NCI-H510A treated with DMSO at 0.1 percent for 48 hours (cell line): ENCODE results near the gene TFDP2.
"Not testable (repeated sequence)": the region's sequence is repeated elsewhere in the genome, so short reads cannot be mapped to it uniquely, and the experiment has no call there.

Experiments used
- DNase-seq: peaks from one replicate; lab custom pipeline; 2025; lab: John Stamatoyannopoulos, UW

TFDP2 gene

GRCh38 chr3:142148792-142149672 is at the start of gene TFDP2:
Gene TFDP2 (minus strand): TSS chr3:142149544. CDS start chr3:142101749, 47,795 bp downstream.
- peak; percentile 42 for DNase-seq

GRCh38 chr3:142188846-142189245 is 39.5 kb upstream of the TFDP2 start:
- no peak for DNase-seq

- no peak for DNase-seq
Measured at GRCh38 chr3:142180761-142181362, 31.5 kb upstream of the TFDP2 start.

- DNase-seq = no peak
Measured at GRCh38 chr3:142175478-142175877, 26.1 kb upstream of the TFDP2 start.

GRCh38 chr3:142174559-142174958 is 25.2 kb upstream of the TFDP2 start:
- DNase-seq = no peak

GRCh38 chr3:142168514-142168913 is 19.2 kb upstream of the TFDP2 start:
- no peak for DNase-seq

- no peak for DNase-seq
Measured at GRCh38 chr3:142165194-142165593, 15.8 kb upstream of the TFDP2 start.

- DNase-seq = no peak
Measured at GRCh38 chr3:142159083-142159740, 9.9 kb upstream of the TFDP2 start.

GRCh38 chr3:142154186-142154585 is 4.8 kb upstream of the TFDP2 start:
- DNase-seq = no peak

- no peak for DNase-seq
Measured at GRCh38 chr3:142152384-142152783, 3.0 kb upstream of the TFDP2 start.

GRCh38 chr3:142151828-142152227 is 2.5 kb upstream of the TFDP2 start:
- no peak for DNase-seq

- DNase-seq = no peak
Measured at GRCh38 chr3:142151240-142151639, 1.9 kb upstream of the TFDP2 start.

- no peak for DNase-seq
Measured at GRCh38 chr3:142150271-142150670, 927 bp upstream of the TFDP2 start.

- DNase-seq = no peak
Measured at GRCh38 chr3:142149673-142149992, 289 bp upstream of the TFDP2 start.

GRCh38 chr3:142148044-142148791 is 1.1 kb downstream of the TFDP2 start:
- DNase-seq = no peak

- DNase-seq = not testable (repeated sequence)
Measured at GRCh38 chr3:142144587-142144986, 4.8 kb downstream of the TFDP2 start.

- not testable (repeated sequence) for DNase-seq
Measured at GRCh38 chr3:142140608-142141285, 8.6 kb downstream of the TFDP2 start.

GRCh38 chr3:142137089-142137488 is 12.3 kb downstream of the TFDP2 start:
- DNase-seq = not testable (repeated sequence)

- DNase-seq = no peak
Measured at GRCh38 chr3:142134799-142135325, 14.5 kb downstream of the TFDP2 start.

- no peak for DNase-seq
Measured at GRCh38 chr3:142129516-142130171, 19.7 kb downstream of the TFDP2 start.
